ENCODE data around the gene IL1R2.

IL1R2 gene

DNA sequence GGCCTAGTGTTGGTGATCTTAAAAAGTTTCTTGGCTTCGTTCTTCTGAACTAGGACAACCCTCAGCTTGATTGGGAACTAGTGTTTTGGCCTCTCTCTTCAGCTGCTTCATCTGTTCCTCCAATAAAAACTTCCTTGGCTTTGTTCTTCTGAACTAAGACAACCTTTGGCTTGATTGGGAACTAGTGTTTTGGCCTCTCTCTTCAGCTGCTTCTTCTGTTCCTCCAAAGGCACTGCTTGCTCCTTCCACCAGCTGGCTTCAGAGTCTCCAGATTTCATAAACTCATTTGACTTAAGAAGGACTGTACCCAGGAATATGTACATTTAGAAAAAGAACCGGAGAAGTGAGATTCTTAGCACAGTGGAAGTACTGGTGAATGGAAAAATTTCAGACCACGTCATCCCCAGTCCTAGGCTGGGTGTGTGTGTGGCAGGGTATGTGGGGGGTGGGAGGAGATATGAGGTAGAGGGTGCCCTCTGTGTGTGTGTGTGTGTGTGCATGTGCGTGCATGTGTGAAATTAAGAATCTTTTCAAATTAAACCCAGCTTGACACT is 20.4 kb downstream of the IL1R2 start:
- no peaks in the 10 kb centered on the region for H3K79me2 ChIP-seq (ENCODE audit: low read length)
- H3K27ac ChIP-seq (ENCODE audit: low read length), result peak overlapping the region; percentile 80
- no peaks in the 10 kb centered on the region for H3K9me3 ChIP-seq (ENCODE audit: insufficient read depth, low read length)
- H2AFZ ChIP-seq (ENCODE audit: low read depth, low read length), result no peak overlapping the region
- no peaks in the 10 kb centered on the region for H4K20me1 ChIP-seq (ENCODE audit: insufficient read depth, low read length)
- H3K9ac ChIP-seq (ENCODE audit: low read length), result no peak overlapping the region
- TF ChIP-seq, protein P1, sequence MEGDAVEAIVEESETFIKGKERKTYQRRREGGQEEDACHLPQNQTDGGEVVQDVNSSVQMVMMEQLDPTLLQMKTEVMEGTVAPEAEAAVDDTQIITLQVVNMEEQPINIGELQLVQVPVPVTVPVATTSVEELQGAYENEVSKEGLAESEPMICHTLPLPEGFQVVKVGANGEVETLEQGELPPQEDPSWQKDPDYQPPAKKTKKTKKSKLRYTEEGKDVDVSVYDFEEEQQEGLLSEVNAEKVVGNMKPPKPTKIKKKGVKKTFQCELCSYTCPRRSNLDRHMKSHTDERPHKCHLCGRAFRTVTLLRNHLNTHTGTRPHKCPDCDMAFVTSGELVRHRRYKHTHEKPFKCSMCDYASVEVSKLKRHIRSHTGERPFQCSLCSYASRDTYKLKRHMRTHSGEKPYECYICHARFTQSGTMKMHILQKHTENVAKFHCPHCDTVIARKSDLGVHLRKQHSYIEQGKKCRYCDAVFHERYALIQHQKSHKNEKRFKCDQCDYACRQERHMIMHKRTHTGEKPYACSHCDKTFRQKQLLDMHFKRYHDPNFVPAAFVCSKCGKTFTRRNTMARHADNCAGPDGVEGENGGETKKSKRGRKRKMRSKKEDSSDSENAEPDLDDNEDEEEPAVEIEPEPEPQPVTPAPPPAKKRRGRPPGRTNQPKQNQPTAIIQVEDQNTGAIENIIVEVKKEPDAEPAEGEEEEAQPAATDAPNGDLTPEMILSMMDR (IDR thresholded peaks at IDR 0.05; ENCODE audit: low read depth, low read length), result no peak
- TF ChIP-seq EZH2phosphoT487 (IDR thresholded peaks at IDR 0.05; ENCODE audit: low read depth), result no peak
- H3K36me3 ChIP-seq (replicated peaks; ENCODE audit: low read depth, low read length), result peaks cover 16% of the 10 kb centered on the region
- peaks cover 51% of the 10 kb centered on the region for H3K4me1 ChIP-seq (ENCODE audit: low read length)
- no peak overlapping the region for H3K4me2 ChIP-seq (ENCODE audit: low read length)
- H3K27me3 ChIP-seq (ENCODE audit: low read depth, low read length), result no peaks in the 10 kb centered on the region
- no peak overlapping the region for H3K4me3 ChIP-seq (ENCODE audit: low read length)

DNA sequence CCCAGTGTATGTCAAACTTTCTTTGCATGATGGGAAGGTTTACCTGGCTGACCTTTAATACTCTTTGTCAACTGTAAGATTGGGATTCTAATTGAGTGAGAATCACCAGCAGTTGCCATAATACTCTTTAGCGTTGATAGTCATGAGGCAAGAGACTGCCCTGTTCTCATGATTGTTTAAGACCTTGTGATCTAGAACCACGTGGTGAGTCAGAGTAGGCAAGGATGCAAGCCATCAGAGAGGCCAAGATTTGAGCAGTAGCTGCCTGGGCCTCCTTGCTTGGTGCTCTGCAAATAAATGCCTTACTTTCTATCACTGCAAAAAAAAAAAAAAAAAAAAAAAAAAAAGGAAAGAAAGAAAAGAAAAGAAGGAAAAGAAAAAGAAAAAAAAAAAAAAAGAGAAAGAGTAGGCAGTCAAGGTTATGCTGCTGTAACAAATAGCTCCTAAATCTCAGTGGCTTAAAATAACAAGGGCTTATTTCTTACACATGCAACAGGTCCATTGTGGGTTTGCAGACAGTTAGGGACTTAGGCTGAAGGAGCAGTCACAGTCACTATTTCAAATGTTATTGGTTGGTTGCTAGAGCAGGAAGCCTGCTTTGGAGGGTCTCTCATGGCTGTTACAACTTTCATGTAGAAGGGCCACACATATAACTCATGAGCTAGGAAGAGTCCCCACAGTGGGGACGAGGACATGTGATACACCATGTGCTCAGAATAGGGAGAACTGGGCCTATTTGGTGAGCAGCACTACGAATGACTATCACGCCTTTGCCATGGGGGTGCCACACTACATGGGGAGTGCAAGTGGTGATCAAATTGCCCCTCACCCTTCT is 21.7 kb downstream of the IL1R2 start:
- H3K36me3 ChIP-seq (replicated peaks; ENCODE audit: low read depth, low read length), result peaks cover 16% of the 10 kb centered on the region
- H3K9me3 ChIP-seq (ENCODE audit: insufficient read depth, low read length), result no peaks in the 10 kb centered on the region
- no peaks in the 10 kb centered on the region for H3K79me2 ChIP-seq (ENCODE audit: low read length)
- H4K20me1 ChIP-seq (ENCODE audit: insufficient read depth, low read length), result no peaks in the 10 kb centered on the region
- no peaks in the 10 kb centered on the region for H3K27me3 ChIP-seq (ENCODE audit: low read depth, low read length)
- peak overlapping the region; percentile 1; the same call in 1 of the 2 replicates for H3K4me2 ChIP-seq (ENCODE audit: low read length)
- peaks cover 51% of the 10 kb centered on the region for H3K4me1 ChIP-seq (ENCODE audit: low read length)
- no peak overlapping the region for H3K4me3 ChIP-seq (ENCODE audit: low read length)
- TF ChIP-seq EZH2phosphoT487 (IDR thresholded peaks at IDR 0.05; ENCODE audit: low read depth), result no peak
- TF ChIP-seq, protein P1 (IDR thresholded peaks at IDR 0.05; ENCODE audit: low read depth, low read length), result no peak
- H3K27ac ChIP-seq (ENCODE audit: low read length), result peak overlapping the region; percentile 49
- no peak overlapping the region for H3K9ac ChIP-seq (ENCODE audit: low read length)
- H2AFZ ChIP-seq (ENCODE audit: low read depth, low read length), result no peak overlapping the region

DNA sequence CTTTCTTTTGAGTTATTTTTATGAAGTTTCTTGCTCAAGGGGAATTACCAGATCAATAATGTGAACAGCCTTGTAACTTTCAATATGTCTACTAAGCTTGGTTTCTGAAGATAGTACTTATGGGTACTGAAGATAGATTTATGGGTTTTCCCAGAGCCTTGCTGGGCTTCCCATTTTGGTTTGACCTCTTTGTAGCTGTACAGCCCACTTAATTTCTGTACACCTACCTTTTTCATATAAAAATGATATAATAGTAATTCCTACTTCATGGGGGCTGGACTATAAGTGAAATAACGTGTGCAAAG is 22.2 kb downstream of the IL1R2 start:
- TF ChIP-seq, protein P1 (IDR thresholded peaks at IDR 0.05; ENCODE audit: low read depth, low read length), result no peak
- no peak for TF ChIP-seq EZH2phosphoT487 (IDR thresholded peaks at IDR 0.05; ENCODE audit: low read depth)
- peaks cover 51% of the 10 kb centered on the region for H3K4me1 ChIP-seq (ENCODE audit: low read length)

DNA sequence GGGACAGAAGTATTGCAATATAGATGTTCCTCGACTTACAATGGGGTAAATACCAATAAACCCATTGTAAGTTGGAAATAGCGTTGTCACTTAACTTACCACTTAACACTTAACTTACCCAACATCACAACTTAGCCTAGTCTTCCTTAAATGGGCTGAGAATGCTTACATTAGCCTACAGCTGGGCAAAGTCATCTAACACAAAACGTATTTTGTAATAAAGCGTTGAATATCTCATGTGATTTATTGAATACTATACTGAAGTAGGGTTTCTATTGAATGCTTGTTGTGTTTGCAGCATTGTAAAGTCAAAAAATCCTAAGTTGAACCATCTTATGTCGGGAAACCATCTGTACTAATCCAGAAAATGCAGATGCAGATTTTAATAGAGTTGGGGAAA is 23.6 kb downstream of the IL1R2 start:
- no peaks in the 10 kb centered on the region for H3K9me3 ChIP-seq (ENCODE audit: insufficient read depth, low read length)
- H2AFZ ChIP-seq (ENCODE audit: low read depth, low read length), result no peak overlapping the region
- TF ChIP-seq, protein P1 (IDR thresholded peaks at IDR 0.05; ENCODE audit: low read depth, low read length), result no peak
- no peak for TF ChIP-seq EZH2phosphoT487 (IDR thresholded peaks at IDR 0.05; ENCODE audit: low read depth)
- no peak overlapping the region for H3K27ac ChIP-seq (ENCODE audit: low read length)
- no peaks in the 10 kb centered on the region for H3K27me3 ChIP-seq (ENCODE audit: low read depth, low read length)
- peaks cover 43% of the 10 kb centered on the region for H3K4me1 ChIP-seq (ENCODE audit: low read length)
- no peak overlapping the region for H3K4me2 ChIP-seq (ENCODE audit: low read length)
- peaks cover 16% of the 10 kb centered on the region for H3K36me3 ChIP-seq (replicated peaks; ENCODE audit: low read depth, low read length)
- no peak overlapping the region for H3K4me3 ChIP-seq (ENCODE audit: low read length)
- H3K79me2 ChIP-seq (ENCODE audit: low read length), result no peaks in the 10 kb centered on the region
- H4K20me1 ChIP-seq (ENCODE audit: insufficient read depth, low read length), result no peaks in the 10 kb centered on the region
- no peak overlapping the region for H3K9ac ChIP-seq (ENCODE audit: low read length)

More for the DNA sequence above, 22.2 kb downstream of the IL1R2 start:
- H3K36me3 ChIP-seq (replicated peaks; ENCODE audit: low read depth, low read length), result peaks cover 16% of the 10 kb centered on the region
- H3K4me2 ChIP-seq (ENCODE audit: low read length), result peak overlapping the region; percentile 1; the same call in 1 of the 2 replicates
- peak overlapping the region; percentile 49 for H3K27ac ChIP-seq (ENCODE audit: low read length)
- H3K27me3 ChIP-seq (ENCODE audit: low read depth, low read length), result no peaks in the 10 kb centered on the region
- no peaks in the 10 kb centered on the region for H4K20me1 ChIP-seq (ENCODE audit: insufficient read depth, low read length)
- no peak overlapping the region for H3K9ac ChIP-seq (ENCODE audit: low read length)
- no peak overlapping the region for H3K4me3 ChIP-seq (ENCODE audit: low read length)
- no peaks in the 10 kb centered on the region for H3K79me2 ChIP-seq (ENCODE audit: low read length)
- H2AFZ ChIP-seq (ENCODE audit: low read depth, low read length), result no peak overlapping the region
- no peaks in the 10 kb centered on the region for H3K9me3 ChIP-seq (ENCODE audit: insufficient read depth, low read length)
